ENCODE measurements around the gene GGT7.

The GGT7 gene

DNA sequence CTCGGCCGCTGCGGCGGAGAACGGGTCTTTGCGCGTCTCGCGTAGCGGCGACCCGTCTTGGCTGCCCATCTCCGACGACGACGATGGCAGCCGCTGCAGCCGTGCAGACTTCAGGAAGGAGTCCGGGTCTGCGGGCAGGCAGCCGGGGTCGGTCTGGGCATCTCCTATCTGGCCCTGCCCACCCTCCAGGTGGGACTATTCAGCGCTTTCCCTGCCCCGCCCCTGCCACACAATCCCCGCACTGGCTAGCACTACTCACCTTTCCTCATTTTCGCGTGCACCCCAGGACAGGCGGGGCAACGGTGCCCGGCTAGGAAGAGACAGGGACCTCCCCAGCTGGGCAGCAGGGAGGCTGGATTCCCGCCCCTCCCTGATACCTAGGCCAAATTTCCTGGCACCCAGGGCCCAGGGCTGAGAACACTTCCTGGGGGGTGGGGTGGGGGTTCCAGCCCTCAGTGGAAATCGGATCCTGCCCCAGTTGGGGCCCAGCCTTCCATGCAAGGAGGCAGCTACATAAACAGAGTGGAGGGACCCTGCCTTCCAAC lies 9.2 kb downstream of the GGT7 start:
- Histone ChIP-seq H3K4me1 (ENCODE audit: low read depth, poor library complexity, severe bottlenecking) (no peaks in the 10 kb centered on the region), H3K4me2 (no peak overlapping the region), H3K36me3 (ENCODE audit: insufficient read depth) (no peaks in the 10 kb centered on the region), H2AFZ (ENCODE audit: low read depth) (no peak overlapping the region), H4K20me1 (ENCODE audit: insufficient read depth) (no peaks in the 10 kb centered on the region), H3K27ac (no peak overlapping the region), H3K9ac (no peak overlapping the region), H3K79me2 (ENCODE audit: insufficient read depth, low read depth) (no peaks in the 10 kb centered on the region), H3K27me3 (ENCODE audit: insufficient read depth, low read depth) (no peaks in the 10 kb centered on the region), H3K4me3 (IDR thresholded peaks at IDR 0.05; ENCODE audit: insufficient read depth, low read depth, low read length) (no peak overlapping the region)
- TF ChIP-seq, protein P1, sequence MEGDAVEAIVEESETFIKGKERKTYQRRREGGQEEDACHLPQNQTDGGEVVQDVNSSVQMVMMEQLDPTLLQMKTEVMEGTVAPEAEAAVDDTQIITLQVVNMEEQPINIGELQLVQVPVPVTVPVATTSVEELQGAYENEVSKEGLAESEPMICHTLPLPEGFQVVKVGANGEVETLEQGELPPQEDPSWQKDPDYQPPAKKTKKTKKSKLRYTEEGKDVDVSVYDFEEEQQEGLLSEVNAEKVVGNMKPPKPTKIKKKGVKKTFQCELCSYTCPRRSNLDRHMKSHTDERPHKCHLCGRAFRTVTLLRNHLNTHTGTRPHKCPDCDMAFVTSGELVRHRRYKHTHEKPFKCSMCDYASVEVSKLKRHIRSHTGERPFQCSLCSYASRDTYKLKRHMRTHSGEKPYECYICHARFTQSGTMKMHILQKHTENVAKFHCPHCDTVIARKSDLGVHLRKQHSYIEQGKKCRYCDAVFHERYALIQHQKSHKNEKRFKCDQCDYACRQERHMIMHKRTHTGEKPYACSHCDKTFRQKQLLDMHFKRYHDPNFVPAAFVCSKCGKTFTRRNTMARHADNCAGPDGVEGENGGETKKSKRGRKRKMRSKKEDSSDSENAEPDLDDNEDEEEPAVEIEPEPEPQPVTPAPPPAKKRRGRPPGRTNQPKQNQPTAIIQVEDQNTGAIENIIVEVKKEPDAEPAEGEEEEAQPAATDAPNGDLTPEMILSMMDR (conservative IDR thresholded peaks at IDR 0.05; ENCODE audit: low read depth, low read length) = no peak

DNA sequence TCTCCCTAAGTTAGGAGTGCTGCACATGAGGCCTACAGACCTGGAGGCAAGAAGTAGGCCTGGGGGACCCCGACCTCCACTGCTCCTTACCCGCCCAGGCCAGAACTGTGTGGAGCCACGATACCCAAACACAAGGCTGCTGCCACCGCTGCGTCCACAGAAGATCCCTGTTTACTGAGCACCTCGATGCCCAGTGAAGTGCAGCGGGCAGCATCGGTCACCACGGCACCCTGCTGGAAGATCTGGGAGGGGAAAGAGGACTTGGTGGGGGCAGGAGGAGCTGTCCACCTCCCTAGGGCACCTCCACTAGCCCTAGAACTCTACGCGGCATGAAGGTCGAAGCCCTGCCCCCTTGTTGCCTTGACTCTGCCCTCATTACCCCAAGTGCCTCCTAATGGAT lies 9.9 kb downstream of the GGT7 start:
- no peaks in the 10 kb centered on the region for H3K36me3 ChIP-seq (ENCODE audit: insufficient read depth)
- no peaks in the 10 kb centered on the region for H3K79me2 ChIP-seq (ENCODE audit: insufficient read depth, low read depth)
- no peak overlapping the region for H3K27ac ChIP-seq
- no peak overlapping the region for H3K4me2 ChIP-seq
- no peak overlapping the region for H2AFZ ChIP-seq (ENCODE audit: low read depth)
- TF ChIP-seq, protein P1 (conservative IDR thresholded peaks at IDR 0.05; ENCODE audit: low read depth, low read length) = no peak
- no peak overlapping the region for H3K9ac ChIP-seq
- H3K4me1 ChIP-seq (ENCODE audit: low read depth, poor library complexity, severe bottlenecking) = no peaks in the 10 kb centered on the region
- H3K4me3 ChIP-seq (IDR thresholded peaks at IDR 0.05; ENCODE audit: insufficient read depth, low read depth, low read length) = no peak overlapping the region
- H4K20me1 ChIP-seq (ENCODE audit: insufficient read depth) = no peaks in the 10 kb centered on the region
- H3K27me3 ChIP-seq (ENCODE audit: insufficient read depth, low read depth) = no peaks in the 10 kb centered on the region

DNA sequence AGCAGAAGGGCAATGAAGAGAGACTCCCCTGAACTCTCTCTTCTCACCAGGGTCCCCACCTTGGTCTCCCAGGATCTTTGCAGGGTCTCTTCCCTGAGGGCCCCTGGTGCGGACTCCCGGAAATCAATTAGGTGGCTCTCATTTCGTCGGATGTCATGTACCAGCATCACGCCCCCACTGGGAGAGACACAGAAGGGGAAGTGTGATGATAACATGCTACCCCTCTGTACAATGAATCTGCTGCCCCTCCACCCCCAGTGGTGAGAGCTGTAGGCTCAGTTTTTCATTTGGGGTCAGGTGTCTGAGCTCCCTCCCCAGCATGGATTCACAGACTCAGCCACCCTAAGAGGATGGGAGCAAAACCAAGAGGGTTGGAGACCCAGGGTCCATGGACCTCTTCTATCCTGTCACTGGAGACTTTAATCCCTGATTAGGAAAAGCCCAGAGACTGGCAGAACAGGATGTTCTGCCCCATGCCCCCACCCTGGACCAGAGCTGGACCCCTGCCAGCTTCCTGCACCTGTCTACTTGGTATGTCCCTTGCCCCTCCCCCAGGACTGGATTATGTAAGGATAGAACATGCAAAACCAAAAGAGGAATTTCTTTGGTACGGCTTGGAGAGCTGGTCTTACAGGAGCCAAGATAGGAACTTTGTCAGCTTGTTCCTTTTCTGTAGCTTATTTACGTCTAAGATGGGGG lies 11.1 kb downstream of the GGT7 start:
- Histone ChIP-seq H3K27me3 (ENCODE audit: insufficient read depth, low read depth) (no peaks in the 10 kb centered on the region), H3K4me1 (ENCODE audit: low read depth, poor library complexity, severe bottlenecking) (no peaks in the 10 kb centered on the region), H4K20me1 (ENCODE audit: insufficient read depth) (no peaks in the 10 kb centered on the region), H3K36me3 (ENCODE audit: insufficient read depth) (no peaks in the 10 kb centered on the region), H3K4me3 (IDR thresholded peaks at IDR 0.05; ENCODE audit: insufficient read depth, low read depth, low read length) (no peak overlapping the region), H3K9ac (no peak overlapping the region), H3K4me2 (no peak overlapping the region), H3K79me2 (ENCODE audit: insufficient read depth, low read depth) (no peaks in the 10 kb centered on the region), H3K27ac (no peak overlapping the region), H2AFZ (ENCODE audit: low read depth) (no peak overlapping the region)
- TF ChIP-seq, protein P1 (conservative IDR thresholded peaks at IDR 0.05; ENCODE audit: low read depth, low read length) = no peak

DNA sequence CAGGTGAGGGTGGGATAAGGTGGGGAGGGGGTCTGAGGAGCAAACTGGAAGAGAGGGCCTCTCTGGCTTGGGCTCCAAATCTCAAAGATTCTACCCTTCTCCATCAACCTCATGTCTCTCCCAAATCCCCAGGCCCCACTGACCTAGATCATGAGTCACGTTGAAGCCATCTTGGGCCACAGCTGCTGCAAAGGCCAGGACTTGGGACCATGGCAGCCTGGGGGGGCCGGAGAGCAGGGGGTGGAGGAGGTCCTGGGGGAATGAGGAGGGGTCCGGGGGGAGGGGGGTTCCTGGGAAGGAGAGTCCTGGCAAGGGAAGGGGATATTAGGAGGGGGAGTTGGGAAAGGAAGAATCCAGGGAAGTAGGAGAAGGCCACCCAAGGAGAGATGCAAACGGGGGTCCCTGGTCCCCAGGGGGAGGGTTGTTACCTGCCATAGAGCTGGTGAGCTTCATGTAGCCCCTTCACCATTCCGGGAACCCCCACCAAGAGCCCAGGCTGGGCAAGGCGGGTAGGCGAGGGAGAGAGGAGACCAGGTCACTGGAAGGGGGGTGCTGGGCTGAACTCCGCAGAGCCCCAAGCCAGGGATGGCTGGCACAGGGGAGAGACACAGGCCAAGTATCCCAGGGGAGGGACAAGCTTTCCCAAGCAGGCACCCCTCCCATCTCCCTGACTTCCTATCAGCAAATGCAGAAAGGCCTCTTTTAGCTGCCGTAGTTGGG lies 12.7 kb downstream of the GGT7 start:
- Histone ChIP-seq H4K20me1 (ENCODE audit: insufficient read depth) (no peaks in the 10 kb centered on the region), H3K27me3 (ENCODE audit: insufficient read depth, low read depth) (no peaks in the 10 kb centered on the region), H3K4me1 (ENCODE audit: low read depth, poor library complexity, severe bottlenecking) (no peaks in the 10 kb centered on the region), H3K27ac (no peak overlapping the region), H3K79me2 (ENCODE audit: insufficient read depth, low read depth) (no peaks in the 10 kb centered on the region), H3K9ac (no peak overlapping the region), H3K4me2 (no peak overlapping the region), H3K4me3 (IDR thresholded peaks at IDR 0.05; ENCODE audit: insufficient read depth, low read depth, low read length) (no peak overlapping the region), H3K36me3 (ENCODE audit: insufficient read depth) (no peaks in the 10 kb centered on the region), H2AFZ (ENCODE audit: low read depth) (no peak overlapping the region)
- TF ChIP-seq, protein P1 (conservative IDR thresholded peaks at IDR 0.05; ENCODE audit: low read depth, low read length) = no peak
